ENCODE data around the gene ID2.

Gene ID2

GRCh38 chr2:8636721-8637636, 44.9 kb upstream of the ID2 start:
- H3K4me3 ChIP-seq (replicated peaks; ENCODE audit: low read depth, low read length), result no peak overlapping the region
- no peak for DNase-seq (ENCODE audit: extremely low read depth, low read depth)
- TF ChIP-seq CTCF (IDR thresholded peaks at IDR 0.05; ENCODE audit: low read depth, low read length, missing control alignments), result no peak

- TF ChIP-seq CTCF (IDR thresholded peaks at IDR 0.05; ENCODE audit: low read depth, low read length, missing control alignments), result no peak
- no peak for DNase-seq (ENCODE audit: extremely low read depth, low read depth)
- H3K4me3 ChIP-seq (replicated peaks; ENCODE audit: low read depth, low read length), result no peak overlapping the region
These were observed 43.5 kb upstream of the ID2 start for GRCh38 chr2:8638327-8638726.

GRCh38 chr2:8639122-8639635, 42.7 kb upstream of the ID2 start:
- TF ChIP-seq CTCF (IDR thresholded peaks at IDR 0.05; ENCODE audit: low read depth, low read length, missing control alignments), result no peak
- no peak overlapping the region for H3K4me3 ChIP-seq (replicated peaks; ENCODE audit: low read depth, low read length)
- DNase-seq (ENCODE audit: extremely low read depth, low read depth), result no peak

- DNase-seq (ENCODE audit: extremely low read depth, low read depth), result no peak
- no peak overlapping the region for H3K4me3 ChIP-seq (replicated peaks; ENCODE audit: low read depth, low read length)
- TF ChIP-seq CTCF (IDR thresholded peaks at IDR 0.05; ENCODE audit: low read depth, low read length, missing control alignments), result no peak
These were observed 41.4 kb upstream of the ID2 start for GRCh38 chr2:8640498-8640897.

- TF ChIP-seq CTCF (IDR thresholded peaks at IDR 0.05; ENCODE audit: low read depth, low read length, missing control alignments), result no peak
- H3K4me3 ChIP-seq (replicated peaks; ENCODE audit: low read depth, low read length), result no peak overlapping the region
- DNase-seq (ENCODE audit: extremely low read depth, low read depth), result no peak
These were observed 40.4 kb upstream of the ID2 start for GRCh38 chr2:8641301-8641965.

- H3K4me3 ChIP-seq (replicated peaks; ENCODE audit: low read depth, low read length), result no peak overlapping the region
- TF ChIP-seq CTCF (IDR thresholded peaks at IDR 0.05; ENCODE audit: low read depth, low read length, missing control alignments), result no peak
These were observed 39.3 kb upstream of the ID2 start for GRCh38 chr2:8642366-8643068.

More at GRCh38 chr2:8642366-8643068, 39.3 kb upstream of the ID2 start:
- no peak for DNase-seq (ENCODE audit: extremely low read depth, low read depth)
